GM12874 (cell line): ENCODE measurements around the gene NACA2.

Source experiments
- CTCF ChIP-seq: IDR thresholded peaks from 2 replicates; pipeline ENCODE4 v1.5.1; 2011; ENCODE audit warnings: low read depth, mild to moderate bottlenecking, control low read depth, low read length, moderate library complexity; ENCODE audit not compliant: insufficient read depth

Gene NACA2

DNA sequence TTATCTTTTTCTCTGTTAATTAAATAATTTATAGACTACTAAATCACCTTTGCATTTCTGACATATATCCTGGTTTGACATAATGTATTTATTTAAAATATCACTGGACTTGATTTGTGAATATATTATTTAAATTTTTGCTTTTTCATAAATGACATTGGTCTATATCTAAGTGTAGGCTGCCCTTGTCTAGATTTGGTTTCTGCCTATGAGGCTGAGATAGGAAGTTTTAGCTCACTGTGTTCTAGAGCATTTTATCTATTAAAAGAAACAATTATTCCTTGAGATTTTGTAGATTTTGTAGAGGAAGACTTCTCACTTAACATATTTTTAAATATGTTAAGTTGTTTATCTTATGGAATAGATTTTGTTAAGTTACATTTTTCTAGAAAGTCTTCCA lies 43.9 kb downstream of the NACA2 start:
- TF ChIP-seq CTCF, result no peak

DNA sequence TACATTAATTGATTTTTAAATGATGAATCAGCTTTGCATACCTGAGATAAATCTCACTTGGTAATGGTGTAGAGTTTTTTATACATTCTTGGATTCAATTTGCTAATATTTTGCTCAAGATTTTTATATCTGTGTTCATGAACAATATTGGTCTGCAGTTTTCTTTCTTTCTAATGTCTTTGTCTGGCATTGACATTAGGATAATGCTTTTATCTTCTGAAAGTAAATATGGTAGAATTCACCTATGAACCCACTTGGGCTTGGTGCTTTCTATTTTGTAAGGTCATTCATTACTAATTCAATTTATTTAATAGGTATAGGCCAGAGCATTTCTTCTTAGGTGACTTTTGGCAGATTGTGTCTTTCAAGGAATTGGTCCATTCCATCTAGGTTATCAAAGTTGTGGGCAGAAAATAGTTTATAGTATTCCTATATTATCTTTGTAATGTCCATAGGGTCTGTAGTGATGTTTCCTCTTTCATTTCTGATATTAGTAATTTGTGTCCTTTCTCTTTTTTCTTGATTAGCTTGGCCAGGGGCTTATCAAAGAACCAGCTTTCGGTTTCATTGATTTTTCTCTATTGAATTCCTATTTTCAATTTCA lies 45.6 kb downstream of the NACA2 start:
- no peak for TF ChIP-seq CTCF

DNA sequence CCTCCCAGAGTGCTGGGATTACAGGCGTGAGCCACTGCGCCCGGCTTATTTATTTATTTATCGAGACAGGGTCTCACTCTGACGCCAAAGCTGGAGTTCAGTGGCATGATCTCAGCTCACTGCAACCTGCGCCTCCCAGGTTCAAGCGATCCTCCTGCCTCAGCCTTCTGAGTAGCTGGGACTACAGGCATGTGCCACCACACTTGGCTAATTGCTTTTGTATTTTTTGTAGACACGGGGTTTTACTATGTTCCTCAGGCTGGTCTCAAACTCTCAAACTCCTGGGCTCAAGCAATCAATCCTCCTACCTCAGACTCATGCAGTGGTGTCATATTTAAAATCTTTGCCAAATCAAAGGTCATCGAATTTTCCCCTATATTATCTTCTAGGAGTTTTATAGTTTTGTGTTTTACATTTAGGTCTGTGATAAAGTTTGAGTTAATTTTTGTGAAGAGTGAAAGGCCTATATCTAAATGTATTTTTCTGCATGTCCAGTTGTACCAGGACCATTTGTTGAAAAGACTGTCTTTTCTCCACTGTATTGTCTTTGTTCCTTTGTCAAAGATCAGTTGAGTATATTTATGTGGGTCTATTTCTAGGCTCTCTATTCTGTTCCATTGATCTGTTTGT lies 47.1 kb downstream of the NACA2 start:
- TF ChIP-seq CTCF, result no peak

DNA sequence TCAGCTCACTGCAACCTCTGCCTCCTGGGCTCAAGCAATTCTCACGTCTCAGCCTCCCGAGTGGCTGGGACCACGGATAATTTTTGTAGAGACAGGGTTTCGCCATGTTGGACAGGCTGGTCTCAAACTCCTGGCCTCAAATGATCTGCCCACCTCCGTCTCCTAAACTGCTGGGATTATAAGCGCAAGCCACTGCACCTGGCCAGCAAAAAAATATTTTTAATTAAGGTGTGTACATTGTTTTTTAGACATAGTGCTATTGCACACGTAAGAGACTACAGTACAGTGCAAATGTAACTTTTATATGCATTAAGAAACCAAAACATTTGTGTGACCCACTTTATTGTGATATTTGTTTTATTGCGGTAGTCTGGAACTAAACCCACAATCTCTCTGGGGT lies 49.0 kb downstream of the NACA2 start:
- TF ChIP-seq CTCF, result no peak

DNA sequence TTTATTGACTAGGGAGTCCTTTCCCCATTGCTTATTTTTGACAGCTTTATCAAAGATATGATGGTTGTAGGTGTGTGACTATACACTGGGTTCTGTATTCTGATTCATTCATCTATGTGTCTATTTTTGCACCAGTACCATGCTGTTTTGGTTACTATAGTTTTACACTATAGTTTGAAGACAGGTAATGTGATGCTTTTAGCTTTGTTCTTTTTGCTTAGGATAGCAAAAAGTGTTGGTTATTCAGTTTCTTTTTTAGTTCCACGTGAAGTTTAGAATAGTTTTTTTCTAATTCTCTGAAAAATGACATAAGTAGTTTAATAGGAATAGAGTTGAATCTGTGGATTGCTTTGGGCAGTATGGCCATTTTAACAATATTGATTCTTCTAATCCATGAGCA lies 50.1 kb downstream of the NACA2 start:
- no peak for TF ChIP-seq CTCF
